Omental fat pad (tissue), 4 donors: Measurements from ENCODE around the gene CCNL2. TPM values are rescaled to one million over a fixed set of nuclear protein-coding genes. Genes with fewer than 3 reads are reported as not detected.

Experiments used
- ATAC-seq: fragments of 150-250 bp; one replicate; pipeline ENCODE4 v1.9.1; 2016; ENCODE audit warnings: mild to moderate bottlenecking, moderate library complexity; ENCODE audit not compliant: low FRiP score
- DNase-seq: peaks from one replicate; pipeline ENCODE4 v3.0.0-alpha.2; 2019; ENCODE audit warnings: low spot score
- total RNA-seq, 4 donors: library from RNA; depleted of rRNA; stranded (reverse); fragments of >200 nt; gene quantifications; one replicate each; pipeline ENCODE4 v1.1.0, GENCODE V29; 2016
- TF ChIP-seq, protein P1 (sequence below), 3 donors: fragments of 450-650 bp; IDR thresholded peaks; one replicate each; pipeline ENCODE4 v1.5.1; 2016 to 2017; ENCODE audit warnings: antibody characterized with exemption in 3 of 3, mild to moderate bottlenecking in 3 of 3, moderate library complexity in 2 of 3

Gene CCNL2
- total RNA-seq, 4 donors from 2014 or later: 142 to 273 (median 204) TPM

DNA sequence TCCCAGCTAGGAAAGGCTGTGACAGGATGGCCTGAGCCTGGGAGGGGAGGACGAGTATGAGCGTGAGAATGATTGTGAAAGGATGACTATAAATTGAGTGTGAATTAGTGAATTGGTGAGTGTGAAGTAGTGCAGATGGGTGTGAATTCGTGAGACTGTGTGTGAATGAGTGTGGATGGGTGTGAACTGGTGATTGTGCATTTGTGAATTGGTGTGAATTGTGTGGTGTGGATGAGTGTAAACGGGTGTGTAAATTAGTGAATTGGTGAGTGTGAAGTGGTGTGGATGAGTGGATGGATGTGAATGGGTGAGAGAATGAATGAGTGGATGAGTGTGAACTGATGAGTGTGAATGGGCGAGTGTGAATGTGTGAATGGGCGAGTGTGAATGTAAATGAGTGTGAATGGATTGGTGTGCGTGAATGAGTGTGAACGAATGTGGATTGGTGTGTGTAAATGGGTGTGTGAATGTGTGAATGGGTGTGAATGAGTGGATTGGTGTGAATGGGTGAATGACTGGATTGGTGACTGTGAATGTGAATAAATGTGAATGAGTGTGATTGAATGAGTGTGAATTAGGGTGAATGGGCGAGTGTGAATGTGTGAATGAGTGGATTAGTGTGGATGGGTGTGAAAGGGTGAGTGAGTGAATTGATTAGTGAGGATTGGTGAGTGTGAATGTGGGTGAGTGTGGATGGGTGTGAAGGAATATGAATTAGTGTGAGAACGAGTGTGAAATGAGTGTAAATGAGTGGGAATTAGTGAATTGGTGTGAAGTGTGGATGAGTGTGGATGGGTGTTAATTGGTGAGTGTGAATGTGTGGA is 33.0 kb downstream of the CCNL2 start:
- DNase-seq (no peak), ATAC-seq (no peak)
- TF ChIP-seq, protein P1, sequence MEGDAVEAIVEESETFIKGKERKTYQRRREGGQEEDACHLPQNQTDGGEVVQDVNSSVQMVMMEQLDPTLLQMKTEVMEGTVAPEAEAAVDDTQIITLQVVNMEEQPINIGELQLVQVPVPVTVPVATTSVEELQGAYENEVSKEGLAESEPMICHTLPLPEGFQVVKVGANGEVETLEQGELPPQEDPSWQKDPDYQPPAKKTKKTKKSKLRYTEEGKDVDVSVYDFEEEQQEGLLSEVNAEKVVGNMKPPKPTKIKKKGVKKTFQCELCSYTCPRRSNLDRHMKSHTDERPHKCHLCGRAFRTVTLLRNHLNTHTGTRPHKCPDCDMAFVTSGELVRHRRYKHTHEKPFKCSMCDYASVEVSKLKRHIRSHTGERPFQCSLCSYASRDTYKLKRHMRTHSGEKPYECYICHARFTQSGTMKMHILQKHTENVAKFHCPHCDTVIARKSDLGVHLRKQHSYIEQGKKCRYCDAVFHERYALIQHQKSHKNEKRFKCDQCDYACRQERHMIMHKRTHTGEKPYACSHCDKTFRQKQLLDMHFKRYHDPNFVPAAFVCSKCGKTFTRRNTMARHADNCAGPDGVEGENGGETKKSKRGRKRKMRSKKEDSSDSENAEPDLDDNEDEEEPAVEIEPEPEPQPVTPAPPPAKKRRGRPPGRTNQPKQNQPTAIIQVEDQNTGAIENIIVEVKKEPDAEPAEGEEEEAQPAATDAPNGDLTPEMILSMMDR (IDR thresholded peaks at IDR 0.05): no peak

DNA sequence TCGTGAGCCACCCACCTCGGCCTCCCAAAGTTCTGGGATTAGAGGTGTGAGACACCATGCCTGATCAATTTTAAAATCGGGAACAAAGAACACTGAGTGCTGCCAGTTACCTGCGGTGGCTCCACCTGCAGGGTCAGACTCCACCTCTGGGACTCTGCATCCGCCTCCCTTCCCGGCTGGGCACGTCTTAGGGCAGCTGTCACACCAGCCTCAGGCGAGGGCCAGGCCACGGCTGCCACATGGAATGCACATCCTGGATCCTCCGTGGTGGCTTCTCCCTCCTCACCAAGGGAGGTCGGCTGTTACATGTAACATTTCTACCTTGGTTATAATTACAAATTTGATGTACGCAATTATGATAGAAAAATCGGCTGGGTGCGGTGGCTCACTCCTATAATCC is 34.9 kb downstream of the CCNL2 start:
- no peak for DNase-seq
- ATAC-seq: no peak
- TF ChIP-seq, protein P1 (IDR thresholded peaks at IDR 0.05): no peak

DNA sequence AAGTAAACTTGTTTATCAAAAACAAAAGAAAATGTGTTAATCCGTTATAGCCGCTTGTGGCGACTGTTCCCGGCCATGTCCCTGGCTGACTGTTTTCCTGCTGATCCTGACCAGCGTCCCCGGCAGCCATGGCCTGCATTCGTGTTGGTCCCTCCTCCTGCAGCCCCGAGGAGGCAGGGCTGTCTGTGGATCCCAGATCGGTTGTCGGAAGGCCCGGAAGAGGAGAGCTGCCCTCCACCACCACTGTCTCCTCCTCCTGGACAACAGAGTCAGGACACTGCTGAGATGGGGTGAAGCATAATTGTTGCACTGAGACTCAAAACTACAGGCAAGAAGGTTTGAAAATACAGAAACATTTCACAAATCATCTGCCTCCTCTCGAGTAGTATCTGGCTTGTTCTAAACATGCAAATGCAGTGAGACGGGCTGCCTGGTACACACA is 37.1 kb downstream of the CCNL2 start:
- DNase-seq: no peak
- TF ChIP-seq, protein P1 (IDR thresholded peaks at IDR 0.05): no peak

DNA sequence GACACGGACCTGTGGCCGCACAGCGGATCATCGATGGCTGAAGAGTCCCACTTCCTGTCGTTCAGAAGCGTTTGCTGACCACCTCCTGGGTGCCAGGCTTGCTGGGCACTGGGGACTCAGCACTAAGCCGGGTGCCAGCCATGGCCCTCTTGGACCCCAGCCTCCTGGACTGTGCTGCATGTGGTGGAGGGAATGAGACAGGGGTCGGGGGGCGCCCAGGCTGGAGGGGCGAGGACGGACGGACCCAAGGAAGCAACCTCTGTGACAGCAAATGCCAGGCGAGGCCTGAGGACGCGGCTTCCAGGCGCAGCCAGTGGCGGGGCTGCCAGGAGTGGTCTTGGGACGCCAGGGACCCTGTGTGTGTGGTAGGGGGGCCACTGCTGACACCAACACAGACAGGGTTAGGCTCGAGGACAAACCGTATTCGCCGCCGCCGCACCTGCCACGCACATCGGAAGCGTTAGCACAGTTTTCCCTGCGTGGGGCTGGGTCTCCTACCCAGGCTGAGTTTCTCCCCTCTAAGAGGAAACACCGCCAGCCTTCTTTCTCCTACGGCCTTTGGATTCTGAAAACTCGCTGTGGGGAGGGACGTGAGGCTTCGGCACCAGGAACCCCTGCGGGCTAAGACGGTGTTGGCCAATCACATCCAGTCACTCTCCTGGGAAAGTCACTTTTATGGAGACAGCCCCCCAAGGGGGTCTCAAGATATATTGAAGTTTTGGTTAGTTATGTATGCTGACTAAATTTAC is 37.7 kb downstream of the CCNL2 start:
- DNase-seq (no peak), ATAC-seq (no peak)
- TF ChIP-seq, protein P1 (IDR thresholded peaks at IDR 0.05): no peak

More for the DNA sequence above, 37.1 kb downstream of the CCNL2 start:
- ATAC-seq: peak; percentile 43

DNA sequence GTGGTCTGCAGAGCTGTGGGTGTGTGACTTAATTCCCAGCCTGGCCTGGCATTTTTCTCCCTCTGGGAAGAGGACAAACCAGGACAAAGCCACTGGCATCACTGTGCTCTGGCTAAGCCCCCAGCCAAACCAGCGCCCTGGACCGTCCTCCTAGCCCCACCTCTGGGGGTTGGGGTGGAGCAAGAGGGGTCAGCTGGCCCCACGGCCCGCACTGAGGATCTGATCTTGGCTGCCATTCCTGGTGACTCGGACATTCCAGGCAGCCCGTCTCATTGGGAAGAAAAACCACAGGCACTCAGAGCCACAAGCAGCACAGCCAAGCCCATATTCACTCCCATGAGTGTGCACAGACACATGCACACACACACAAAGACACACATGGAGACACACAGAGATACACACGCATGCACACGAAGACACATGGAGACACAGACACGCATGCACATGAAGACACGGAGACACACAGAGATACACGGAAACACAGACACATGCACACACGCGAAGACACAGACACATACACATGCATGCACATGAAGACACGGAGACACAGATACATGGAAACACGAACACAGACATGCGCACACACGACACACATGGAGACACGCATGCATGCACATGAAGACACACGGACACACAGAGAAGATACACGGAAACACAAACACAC is 38.5 kb downstream of the CCNL2 start:
- DNase-seq (no peak), ATAC-seq (peak; percentile 25)

DNA sequence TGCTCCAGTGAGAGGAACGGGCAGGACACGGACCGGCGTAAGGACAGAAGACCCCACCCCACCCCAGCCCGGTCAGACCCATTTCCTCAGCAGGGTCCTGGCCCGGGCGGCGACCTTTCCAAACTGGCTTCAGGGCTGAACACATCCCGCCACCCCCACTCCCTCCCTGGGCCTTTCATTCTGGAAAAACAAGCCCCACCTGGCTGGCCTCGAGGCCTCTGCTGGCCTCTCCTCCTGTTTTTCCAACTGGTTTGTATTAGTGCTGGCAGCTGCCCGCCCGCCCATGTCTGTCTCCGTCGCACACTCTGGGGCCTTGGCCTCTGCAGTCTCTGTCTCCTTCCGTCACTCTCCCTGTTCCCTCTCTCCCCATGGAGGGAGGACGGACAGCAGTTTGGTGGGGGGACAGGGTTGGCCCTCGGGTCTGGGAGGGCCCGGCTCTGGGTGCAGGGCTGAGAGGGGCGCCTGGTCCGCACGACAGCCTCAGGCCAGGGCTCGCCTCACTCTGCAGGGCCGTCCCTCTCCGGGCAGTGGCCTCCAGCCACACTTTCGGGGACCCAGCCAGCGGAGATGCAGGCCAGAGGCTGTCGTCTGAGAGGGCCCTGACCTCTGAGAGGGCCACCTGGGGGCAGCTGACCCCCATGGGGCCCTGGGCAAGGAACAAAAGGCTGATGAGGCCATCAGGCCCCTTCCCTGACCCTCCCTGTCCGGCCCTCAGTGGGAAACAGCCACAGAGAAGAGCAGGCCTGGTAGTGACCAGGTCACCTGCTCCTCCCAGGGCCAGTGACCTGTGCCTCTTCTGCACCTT is 39.3 kb downstream of the CCNL2 start:
- no peak for DNase-seq
- no peak for ATAC-seq
- TF ChIP-seq, protein P1 (IDR thresholded peaks at IDR 0.05): no peak

More for the DNA sequence above, 38.5 kb downstream of the CCNL2 start:
- TF ChIP-seq, protein P1 (IDR thresholded peaks at IDR 0.05): no peak
